Stimulated activated effector memory CD8-positive, alpha-beta T cell treated with anti-CD3 and anti-CD28 coated beads, Interleukin-12 subunit alpha, Interleukin-12 subunit beta, amount 100 ng/mL, for 72 hours (primary cell): Measurements from ENCODE around the gene TNFAIP6.
A peak's percentile ranks its signal among the peaks of the same experiment; 100 is the strongest.
"Not testable (repeated sequence)": the region's sequence is repeated elsewhere in the genome, so short reads cannot be mapped to it uniquely, and the experiment has no call there.

Source experiments
- ATAC-seq: fragments of 150-1000 bp; cut with Tn5 transposase; 2 replicates; pipeline ENCODE4 v1.10.0; 2021
- DNase-seq, 2 donors: peaks; one replicate each; pipeline ENCODE4 v3.0.0; 2021 to 2022; ENCODE audit warnings: low spot score in 2 of 2
- H3K27ac Mint-ChIP-seq: one replicate; pipeline ENCODE4 v1.8.0; 2022; ENCODE audit warnings: mild to moderate bottlenecking, mixed read lengths
- H3K36me3 Mint-ChIP-seq: one replicate; pipeline ENCODE4 v1.8.0; 2022; ENCODE audit warnings: mild to moderate bottlenecking, mixed read lengths
- H3K4me1 Mint-ChIP-seq: one replicate; pipeline ENCODE4 v1.8.0; 2022; ENCODE audit warnings: mixed read lengths
- H3K4me3 Mint-ChIP-seq: one replicate; pipeline ENCODE4 v1.8.0; 2022; ENCODE audit warnings: mild to moderate bottlenecking, mixed read lengths
- H3K9me3 Mint-ChIP-seq: one replicate; pipeline ENCODE4 v1.8.0; 2022; ENCODE audit warnings: mixed read lengths

The TNFAIP6 gene

DNA sequence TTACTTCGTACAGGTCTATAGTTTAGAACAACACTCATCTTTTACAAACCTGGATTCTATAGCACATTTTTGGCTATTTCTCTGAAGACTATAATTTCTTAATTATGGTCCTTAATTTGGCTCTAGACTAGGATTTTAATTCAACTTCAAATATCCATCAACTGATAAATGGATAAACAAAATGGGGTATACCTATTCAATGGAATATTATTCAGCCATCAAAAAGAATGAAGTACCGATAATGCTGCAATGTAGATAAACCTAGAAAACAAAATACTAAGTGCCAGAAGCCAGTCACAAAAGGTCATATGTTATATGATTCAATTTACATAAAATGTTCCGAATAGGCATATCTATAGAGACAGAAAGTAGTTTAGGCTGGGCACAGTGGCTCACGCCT, 37.1 kb downstream of the TNFAIP6 start:
- Mint-ChIP-seq H3K4me3 (no peak overlapping the region), H3K4me1 (no peaks in the 10 kb centered on the region), H3K9me3 (no peaks in the 10 kb centered on the region), H3K27ac (no peak overlapping the region), H3K36me3 (no peaks in the 10 kb centered on the region)
- DNase-seq = no peak
- ATAC-seq = no peak

DNA sequence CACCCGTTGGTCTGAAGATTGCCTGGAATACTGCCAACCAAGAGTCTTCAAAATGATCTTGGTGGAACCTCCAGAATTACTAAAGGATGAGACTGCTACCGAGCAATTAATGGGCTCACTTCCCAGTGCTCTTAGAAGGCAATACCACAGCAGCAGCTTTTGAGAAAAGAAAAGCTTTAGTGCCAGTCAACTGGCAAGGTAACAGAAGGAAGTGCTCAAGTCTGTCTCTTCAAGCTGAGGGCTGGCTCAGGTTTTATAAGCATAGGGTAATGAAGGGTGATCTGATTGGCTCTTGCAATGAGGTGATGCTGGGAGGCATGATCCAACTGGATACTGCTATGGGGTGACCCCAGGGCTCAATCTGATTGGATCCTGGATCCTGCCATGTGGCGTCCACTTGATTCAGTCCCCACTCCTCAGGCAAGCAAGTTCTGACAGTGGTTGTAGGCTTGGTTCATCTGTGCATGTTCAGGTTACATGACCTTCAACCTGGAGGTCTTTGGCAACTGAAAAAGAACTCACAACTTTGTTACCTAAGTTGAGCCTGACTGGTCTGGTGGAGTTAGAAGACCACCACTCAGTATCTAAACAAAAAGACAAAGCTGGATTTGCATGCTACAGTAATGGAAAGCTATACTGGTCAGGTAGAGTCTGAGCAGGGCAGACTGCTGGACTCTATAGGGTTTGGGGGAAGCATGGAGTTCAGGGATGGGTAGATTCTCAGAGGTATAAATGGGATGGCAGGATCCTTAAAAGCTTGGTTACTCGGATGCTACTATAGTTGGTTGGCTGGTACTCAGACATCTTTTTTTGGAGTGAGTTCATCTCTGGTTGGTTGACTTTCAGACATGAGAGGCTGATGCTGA, 38.4 kb downstream of the TNFAIP6 start:
- Mint-ChIP-seq H3K36me3 (no peaks in the 10 kb centered on the region), H3K27ac (no peak overlapping the region), H3K4me3 (no peak overlapping the region), H3K4me1 (no peaks in the 10 kb centered on the region), H3K9me3 (no peaks in the 10 kb centered on the region)
- ATAC-seq (peak; percentile 32), DNase-seq (no peak)

DNA sequence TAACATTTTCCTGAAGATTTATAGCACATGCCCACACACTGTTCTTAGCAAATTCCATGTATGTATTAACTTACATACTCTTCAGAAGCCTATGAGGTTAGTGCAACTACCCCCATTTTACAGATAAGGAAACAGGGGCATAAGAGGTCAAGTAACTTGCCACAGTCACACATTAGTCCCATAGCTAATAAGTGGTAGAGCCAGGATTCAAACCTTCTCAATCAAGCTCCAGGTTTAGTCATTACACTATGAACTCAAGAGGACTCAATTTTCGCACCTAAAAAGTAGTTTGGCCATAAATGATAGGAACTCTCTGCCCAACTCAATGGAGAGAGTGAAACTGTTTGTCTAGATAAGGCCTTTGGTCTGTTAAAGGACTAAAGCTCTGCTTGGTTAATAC, 42.6 kb downstream of the TNFAIP6 start:
- Mint-ChIP-seq H3K4me3 (no peak overlapping the region), H3K36me3 (no peaks in the 10 kb centered on the region), H3K27ac (no peak overlapping the region), H3K4me1 (no peaks in the 10 kb centered on the region), H3K9me3 (no peaks in the 10 kb centered on the region)
- DNase-seq = no peak
- no peak for ATAC-seq

DNA sequence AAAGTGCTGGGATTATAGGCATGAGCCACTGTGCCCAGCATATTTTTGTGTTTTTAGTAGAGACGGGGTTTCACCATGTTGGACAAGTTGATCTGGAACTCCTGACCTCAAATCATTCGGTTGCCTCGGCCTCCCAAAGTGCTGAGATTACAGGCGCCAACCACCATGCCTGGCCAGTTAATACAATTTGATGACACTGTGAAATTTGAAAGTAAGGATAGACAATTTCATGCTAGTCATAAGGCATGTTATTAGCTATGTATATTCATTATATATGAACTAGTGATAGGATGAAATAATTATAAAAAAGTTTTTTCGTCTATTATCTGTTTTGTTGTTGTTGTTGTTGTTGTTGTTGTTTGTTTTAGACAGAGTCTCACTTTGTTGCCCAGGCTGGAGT, 43.8 kb downstream of the TNFAIP6 start:
- DNase-seq (no peak), ATAC-seq (no peak)
- no peak overlapping the region for H3K4me3 Mint-ChIP-seq
- H3K36me3 Mint-ChIP-seq = no peaks in the 10 kb centered on the region
- H3K4me1 Mint-ChIP-seq = no peaks in the 10 kb centered on the region
- H3K27ac Mint-ChIP-seq = no peak overlapping the region
- no peaks in the 10 kb centered on the region for H3K9me3 Mint-ChIP-seq

DNA sequence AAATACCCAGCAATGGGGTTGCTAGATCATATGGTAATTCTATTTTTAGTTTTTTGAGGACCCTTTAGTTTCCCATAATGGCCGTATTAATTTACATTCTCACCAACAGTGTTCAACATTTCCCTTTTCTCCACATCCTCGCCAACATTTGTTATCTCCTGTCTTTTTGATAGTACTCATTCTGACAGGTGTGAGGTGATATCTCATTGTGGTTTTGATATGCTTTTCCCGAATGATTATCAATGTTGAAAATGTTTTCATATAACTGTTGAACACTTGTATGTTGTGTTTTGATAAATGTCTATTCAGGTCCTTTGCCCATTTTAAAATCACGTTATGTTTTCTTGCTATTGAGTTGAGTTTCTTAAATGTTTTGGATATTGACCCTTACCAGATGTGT, 46.5 kb downstream of the TNFAIP6 start:
- no peaks in the 10 kb centered on the region for H3K9me3 Mint-ChIP-seq

DNA sequence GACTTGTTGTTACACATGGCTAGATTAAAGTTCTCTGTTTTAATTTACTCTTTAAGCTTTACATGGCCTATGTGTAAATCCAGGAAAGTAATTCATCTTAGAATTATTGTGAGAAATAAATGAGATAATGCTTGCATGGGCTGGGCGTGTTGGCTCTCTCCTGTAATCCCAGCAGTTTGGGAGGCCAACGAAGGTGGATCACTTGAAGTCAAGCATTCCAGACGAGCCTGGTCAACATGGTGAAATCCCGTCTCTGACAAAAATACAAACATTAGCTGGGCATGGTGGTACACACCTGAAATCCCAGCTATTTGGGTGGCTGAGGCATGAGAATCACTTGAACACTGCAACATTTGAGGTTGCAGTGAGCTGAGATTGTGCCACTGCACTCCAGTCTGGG, 48.0 kb downstream of the TNFAIP6 start:
- Mint-ChIP-seq H3K36me3 (peaks cover 7% of the 10 kb centered on the region), H3K4me3 (no peak overlapping the region), H3K27ac (no peak overlapping the region), H3K4me1 (peaks cover 2% of the 10 kb centered on the region), H3K9me3 (no peaks in the 10 kb centered on the region)
- ATAC-seq (no peak), DNase-seq (no peak)

More for the DNA sequence above, 46.5 kb downstream of the TNFAIP6 start:
- Mint-ChIP-seq H3K4me3 (no peak overlapping the region), H3K36me3 (no peaks in the 10 kb centered on the region), H3K27ac (no peak overlapping the region), H3K4me1 (no peaks in the 10 kb centered on the region)
- no peak for ATAC-seq
- no peak for DNase-seq

DNA sequence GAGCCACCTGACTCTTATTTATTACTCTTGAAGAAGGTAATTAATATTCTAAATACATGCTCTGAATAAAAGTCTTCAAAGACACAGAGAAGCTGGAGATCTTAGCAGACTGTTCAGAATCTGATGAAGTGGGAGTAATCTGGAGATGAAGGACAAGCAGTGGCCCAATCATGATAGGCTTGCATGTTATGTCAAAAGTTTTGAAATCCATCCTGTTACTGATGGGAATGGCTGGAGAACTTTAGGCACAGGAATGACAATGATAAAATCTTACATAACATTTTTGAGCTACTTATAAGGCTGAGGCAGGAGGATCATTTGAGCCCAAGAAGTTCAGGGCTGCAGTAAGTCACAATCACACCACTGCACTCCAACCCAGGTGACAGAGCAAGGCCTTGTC, 49.9 kb downstream of the TNFAIP6 start:
- no peak for ATAC-seq
- peaks cover 13% of the 10 kb centered on the region for H3K4me1 Mint-ChIP-seq
- H3K9me3 Mint-ChIP-seq = no peaks in the 10 kb centered on the region
- H3K36me3 Mint-ChIP-seq = peaks cover 26% of the 10 kb centered on the region
- no peak for DNase-seq
- no peak overlapping the region for H3K4me3 Mint-ChIP-seq
- H3K27ac Mint-ChIP-seq = no peak overlapping the region

DNA sequence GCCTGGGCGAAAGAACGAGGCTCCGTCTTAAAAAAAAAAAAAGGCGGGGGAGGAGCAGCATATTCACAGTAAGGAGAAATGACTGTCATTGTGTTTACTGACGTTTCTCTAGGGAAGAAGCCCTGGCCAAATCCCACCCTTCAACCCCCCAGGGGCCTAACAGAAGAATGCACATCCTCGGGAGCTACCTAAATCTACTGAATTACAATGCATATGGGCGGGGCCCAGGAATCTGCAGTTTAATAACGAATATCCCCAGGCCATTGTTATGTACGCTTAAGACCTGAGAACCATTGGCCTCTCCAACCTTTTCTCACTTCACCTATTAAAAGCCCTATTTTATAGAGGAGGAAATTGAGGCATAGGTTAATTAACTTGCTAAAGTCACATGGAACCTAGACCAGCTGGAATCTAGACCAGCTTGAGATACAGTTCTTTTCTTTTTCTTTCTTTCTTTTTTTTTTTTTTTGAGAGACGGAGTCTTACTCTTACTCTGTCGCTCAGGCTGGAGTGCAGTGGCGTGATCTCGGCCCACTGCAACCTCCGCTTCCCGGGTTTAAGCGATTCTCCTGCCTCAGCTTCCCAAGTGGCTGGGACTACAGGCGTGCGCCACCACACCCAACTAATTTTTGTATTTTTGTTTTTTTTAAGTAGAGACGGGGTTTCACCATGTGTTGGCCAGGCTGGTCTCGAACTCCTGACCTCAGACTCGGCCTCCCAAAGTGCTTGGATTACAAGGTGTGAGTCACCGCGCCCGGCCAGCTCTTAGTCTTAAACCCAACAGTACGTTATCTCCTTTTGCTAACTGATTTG, 51.6 kb downstream of the TNFAIP6 start:
- Mint-ChIP-seq H3K4me1 (peaks cover 13% of the 10 kb centered on the region), H3K36me3 (peaks cover 43% of the 10 kb centered on the region), H3K4me3 (peak overlapping the region; percentile 99), H3K27ac (peak overlapping the region; percentile 98), H3K9me3 (no peaks in the 10 kb centered on the region)
- ATAC-seq (no peak), DNase-seq (no peak)

DNA sequence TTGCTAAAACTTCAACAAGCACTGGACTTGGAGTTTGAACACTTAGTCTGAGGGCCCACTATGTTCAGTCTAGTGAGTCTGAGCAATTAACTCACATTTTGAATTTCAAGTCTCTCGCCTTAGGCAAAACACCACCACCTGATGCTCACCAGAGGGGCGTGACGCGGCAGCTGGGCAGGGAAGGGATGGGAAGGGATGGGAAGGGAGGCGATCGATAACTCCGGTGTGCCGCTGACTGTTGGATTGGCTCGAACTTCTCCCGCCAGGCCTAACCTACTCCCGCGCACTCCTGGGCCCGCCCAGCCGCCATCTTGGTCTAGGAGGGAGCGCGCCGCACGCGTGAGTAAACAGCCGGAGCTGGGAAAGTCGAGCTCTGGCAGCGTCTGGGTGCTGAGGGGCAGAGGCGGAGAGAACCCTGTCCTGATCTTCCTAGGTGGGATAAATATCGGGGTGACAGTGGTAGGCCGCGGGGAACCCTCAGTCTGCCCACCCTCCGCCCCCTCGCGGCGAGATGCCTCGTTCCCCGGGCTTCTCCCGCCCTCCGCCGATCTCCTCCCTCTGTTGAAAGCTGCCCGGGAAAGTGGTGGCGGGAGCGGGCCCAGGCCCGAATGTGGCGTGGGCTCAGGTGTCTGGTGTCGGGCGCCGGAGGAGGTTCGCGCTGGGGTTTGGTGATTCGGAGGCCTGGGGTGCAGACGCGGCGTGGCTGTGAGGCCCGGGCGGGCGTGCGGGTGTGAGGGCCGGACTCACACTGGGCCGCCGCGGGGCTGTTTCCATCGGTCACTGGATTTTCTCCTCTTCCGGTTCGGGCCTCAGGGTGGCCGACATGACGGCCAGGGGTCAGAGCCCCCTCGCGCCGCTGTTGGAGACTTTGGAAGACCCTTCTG, 52.5 kb downstream of the TNFAIP6 start, which contains the start of gene RIF1:
Gene RIF1 (plus strand): TSS at position 302 of the 884 bp plus-strand sequence. CDS start 522 bp downstream, at position 824.
- H3K9me3 Mint-ChIP-seq = no peaks in the 10 kb centered on the region
- ATAC-seq (peak; percentile 96), DNase-seq (peak; percentile 67 to 88)
- peaks cover 13% of the 10 kb centered on the region for H3K4me1 Mint-ChIP-seq
- peak within 1 kb of the TSS; percentile 98 for H3K27ac Mint-ChIP-seq
- peaks cover 52% of the 10 kb centered on the region for H3K36me3 Mint-ChIP-seq
- H3K4me3 Mint-ChIP-seq = peak within 1 kb of the TSS; percentile 99

DNA sequence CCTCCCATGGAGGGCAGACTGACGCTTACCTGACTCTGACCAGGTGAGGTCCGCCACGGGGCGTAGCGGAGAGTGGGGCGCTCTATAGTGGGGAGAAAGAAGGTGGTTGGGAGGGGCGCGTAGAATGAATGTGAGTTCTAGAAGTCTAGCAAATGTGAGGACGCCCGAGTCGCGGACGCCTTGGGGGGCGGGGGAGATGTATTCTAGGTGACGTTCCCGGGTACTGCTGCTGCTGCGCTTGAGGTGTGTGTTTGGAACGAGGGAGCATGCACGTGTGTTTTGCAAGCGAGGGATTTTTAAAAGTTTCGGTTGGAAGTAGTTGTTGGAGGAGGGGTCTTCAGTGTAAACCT, 53.1 kb downstream of the TNFAIP6 start:
- Mint-ChIP-seq H3K4me3 (peak overlapping the region; percentile 99), H3K36me3 (peaks cover 58% of the 10 kb centered on the region), H3K9me3 (no peaks in the 10 kb centered on the region), H3K27ac (peak overlapping the region; percentile 98), H3K4me1 (peaks cover 13% of the 10 kb centered on the region)
- ATAC-seq = peak; percentile 52
- DNase-seq = no peak

DNA sequence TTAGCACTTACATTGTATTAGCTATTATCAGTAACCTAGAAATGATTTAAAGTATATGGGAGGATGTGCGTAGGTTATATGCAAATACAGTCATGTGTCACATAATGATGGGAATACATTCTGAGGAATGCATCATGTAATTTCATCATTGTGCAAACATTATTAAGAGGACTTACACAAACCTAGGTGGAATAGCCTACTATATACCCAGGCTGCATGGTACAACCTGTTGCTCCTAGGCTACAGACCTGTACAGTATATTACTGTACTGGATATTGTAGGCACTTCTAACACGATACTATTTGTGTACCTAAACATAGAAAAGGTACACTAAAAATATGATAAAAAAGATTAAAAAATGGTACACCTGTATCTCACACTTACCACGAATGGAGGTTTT, 60.3 kb downstream of the TNFAIP6 start:
- Mint-ChIP-seq H3K27ac (no peak overlapping the region), H3K4me3 (no peak overlapping the region), H3K9me3 (no peaks in the 10 kb centered on the region), H3K36me3 (peaks cover 100% of the 10 kb centered on the region), H3K4me1 (peaks cover 7% of the 10 kb centered on the region)
- ATAC-seq = no peak
- no peak for DNase-seq

DNA sequence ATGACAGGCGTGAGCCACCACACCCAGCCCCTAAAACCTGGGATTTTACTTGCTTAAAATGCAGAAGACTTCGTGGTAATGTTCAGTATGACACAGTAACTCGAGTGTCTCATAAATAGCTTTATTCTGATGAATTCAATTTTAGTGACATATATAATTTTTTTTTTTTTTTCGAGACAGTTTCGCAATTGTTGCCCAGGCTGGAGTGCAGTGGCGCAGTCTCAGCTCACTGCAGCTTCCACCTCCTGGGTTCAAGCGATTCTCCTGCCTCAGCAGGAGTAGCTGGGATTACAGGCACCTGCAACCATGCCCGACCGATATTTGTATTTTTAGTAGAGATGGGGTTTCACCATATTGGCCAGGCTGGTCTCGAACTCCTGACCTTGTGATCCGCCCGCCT, 64.3 kb downstream of the TNFAIP6 start:
- peaks cover 30% of the 10 kb centered on the region for H3K4me1 Mint-ChIP-seq
- H3K27ac Mint-ChIP-seq, H3K9me3 Mint-ChIP-seq, H3K4me3 Mint-ChIP-seq, DNase-seq, ATAC-seq: not testable (repeated sequence)
- H3K36me3 Mint-ChIP-seq = peaks cover 100% of the 10 kb centered on the region

DNA sequence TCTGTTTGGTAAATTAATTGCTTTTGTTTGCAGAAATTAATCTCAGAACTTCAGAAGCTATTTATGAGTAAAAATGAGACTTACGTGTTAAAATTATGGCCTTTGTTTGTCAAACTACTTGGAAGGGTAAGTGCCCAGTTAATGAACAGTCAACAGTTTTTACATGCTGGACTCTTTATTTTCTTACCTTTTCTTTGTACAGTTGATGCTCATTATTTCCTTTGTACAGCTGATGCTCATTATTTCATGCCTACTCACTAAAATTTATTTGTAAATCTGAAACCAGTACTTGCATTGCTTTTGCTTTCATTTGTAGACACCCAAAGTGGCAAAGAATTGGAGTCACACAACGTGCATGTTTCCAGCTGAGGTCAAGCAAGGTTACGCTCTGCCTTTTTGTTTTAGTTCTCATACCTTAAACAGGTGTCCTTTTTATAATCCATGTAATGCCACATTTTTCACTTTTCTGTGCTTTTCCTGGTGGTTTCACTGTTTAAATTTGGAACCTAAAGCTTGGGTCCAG, 65.6 kb downstream of the TNFAIP6 start:
- H3K36me3 Mint-ChIP-seq = peaks cover 100% of the 10 kb centered on the region
- peak overlapping the region; percentile 85 for H3K27ac Mint-ChIP-seq
- H3K9me3 Mint-ChIP-seq = no peaks in the 10 kb centered on the region
- peaks cover 30% of the 10 kb centered on the region for H3K4me1 Mint-ChIP-seq
- H3K4me3 Mint-ChIP-seq = no peak overlapping the region
- ATAC-seq = peak; percentile 76
- DNase-seq = no peak

DNA sequence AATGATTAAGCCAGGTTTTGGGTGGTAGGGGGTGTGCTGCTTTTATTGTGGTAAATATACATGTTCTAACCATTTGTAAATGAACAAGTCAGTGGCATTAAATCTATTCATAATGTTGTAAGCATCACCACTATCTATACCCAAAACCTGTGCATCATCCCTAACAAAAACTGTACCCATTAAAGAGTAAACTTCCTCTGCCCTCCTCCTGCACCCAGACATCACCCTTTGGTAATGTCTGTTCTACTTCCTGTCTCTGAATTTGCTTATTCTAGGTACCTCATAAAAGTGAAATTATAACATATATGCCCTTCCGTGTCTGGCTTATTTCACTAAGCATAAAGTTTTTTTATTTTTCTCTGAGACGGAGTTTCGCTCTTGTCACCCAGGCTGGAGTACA, 66.4 kb downstream of the TNFAIP6 start:
- Mint-ChIP-seq H3K9me3 (no peaks in the 10 kb centered on the region), H3K27ac (peak overlapping the region; percentile 85), H3K4me3 (no peak overlapping the region), H3K4me1 (peaks cover 30% of the 10 kb centered on the region), H3K36me3 (peaks cover 100% of the 10 kb centered on the region)
- ATAC-seq (peak; percentile 86), DNase-seq (no peak)
